Lower leg skin (tissue), 3 donors: ENCODE measurements around the gene SNX9.

Experiments
- POLR2A ChIP-seq, 2 donors: fragments of 450-650 bp; IDR thresholded peaks; one replicate each; pipeline ENCODE4 v1.6.1; 2016 to 2017; ENCODE audit warnings: antibody characterized with exemption in 2 of 2, mild to moderate bottlenecking in 1 of 2, moderate library complexity in 1 of 2
- TF ChIP-seq, protein P1 (sequence below), 3 donors: fragments of 450-650 bp; IDR thresholded peaks; one replicate each; pipeline ENCODE4 v1.5.1; 2016; ENCODE audit warnings: antibody characterized with exemption in 3 of 3, mild to moderate bottlenecking in 3 of 3, moderate library complexity in 2 of 3

DNA sequence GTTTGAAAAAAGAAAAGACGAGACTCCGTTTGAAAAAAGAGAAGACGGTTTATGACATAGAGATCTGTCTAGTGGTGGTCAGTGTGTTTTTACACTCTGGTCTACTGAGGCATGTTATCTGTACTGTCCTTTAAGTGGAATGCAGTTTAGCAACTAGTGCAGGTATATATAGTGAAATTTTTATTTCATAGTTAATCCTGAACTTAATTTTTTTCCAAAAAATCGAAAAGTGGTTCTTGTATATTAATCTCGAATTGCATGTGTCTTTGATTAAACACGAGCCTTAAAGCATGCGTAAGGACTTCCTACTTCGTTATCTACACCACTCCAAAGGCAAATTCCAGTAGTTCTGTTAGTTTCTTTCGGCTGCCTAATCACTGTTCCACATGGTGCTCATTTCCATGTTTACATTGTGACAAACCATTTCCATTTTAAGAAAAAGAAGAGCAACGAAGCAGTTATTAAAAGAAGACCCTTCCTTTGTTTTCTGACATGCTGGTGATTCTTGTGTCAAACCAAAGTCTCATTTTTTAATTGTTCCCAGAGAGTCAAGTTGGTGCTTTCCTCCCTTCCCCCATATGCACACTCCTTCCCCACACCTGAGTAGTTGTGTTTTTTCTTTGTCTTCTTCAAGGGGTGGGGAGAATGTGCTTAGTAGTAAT lies 2.3 kb downstream of the SNX9 start:
- TF ChIP-seq, protein P1, sequence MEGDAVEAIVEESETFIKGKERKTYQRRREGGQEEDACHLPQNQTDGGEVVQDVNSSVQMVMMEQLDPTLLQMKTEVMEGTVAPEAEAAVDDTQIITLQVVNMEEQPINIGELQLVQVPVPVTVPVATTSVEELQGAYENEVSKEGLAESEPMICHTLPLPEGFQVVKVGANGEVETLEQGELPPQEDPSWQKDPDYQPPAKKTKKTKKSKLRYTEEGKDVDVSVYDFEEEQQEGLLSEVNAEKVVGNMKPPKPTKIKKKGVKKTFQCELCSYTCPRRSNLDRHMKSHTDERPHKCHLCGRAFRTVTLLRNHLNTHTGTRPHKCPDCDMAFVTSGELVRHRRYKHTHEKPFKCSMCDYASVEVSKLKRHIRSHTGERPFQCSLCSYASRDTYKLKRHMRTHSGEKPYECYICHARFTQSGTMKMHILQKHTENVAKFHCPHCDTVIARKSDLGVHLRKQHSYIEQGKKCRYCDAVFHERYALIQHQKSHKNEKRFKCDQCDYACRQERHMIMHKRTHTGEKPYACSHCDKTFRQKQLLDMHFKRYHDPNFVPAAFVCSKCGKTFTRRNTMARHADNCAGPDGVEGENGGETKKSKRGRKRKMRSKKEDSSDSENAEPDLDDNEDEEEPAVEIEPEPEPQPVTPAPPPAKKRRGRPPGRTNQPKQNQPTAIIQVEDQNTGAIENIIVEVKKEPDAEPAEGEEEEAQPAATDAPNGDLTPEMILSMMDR (IDR thresholded peaks at IDR 0.05), result no peak
- no peak for TF ChIP-seq POLR2A (IDR thresholded peaks at IDR 0.05)
